Large intestine (tissue), 3 donors: ENCODE data around the gene YIPF3. TPM values are rescaled to one million over a fixed set of nuclear protein-coding genes. Genes with fewer than 3 reads are reported as not detected.

ENCODE experiments used
- DNase-seq, 2 donors: peaks; one replicate each; pipeline versions ENCODE4 v3.0.0 to v3.0.0-alpha.2; 2013
- H3K27ac ChIP-seq: one replicate; pipeline ENCODE4 v1.5.1; 2013; ENCODE audit warnings: low read length
- H3K27me3 ChIP-seq: 2 replicates; pipeline ENCODE4 v1.6.1; 2013; ENCODE audit warnings: low read length; ENCODE audit not compliant: control insufficient read depth, insufficient read depth
- H3K36me3 ChIP-seq: 2 replicates; pipeline ENCODE4 v1.6.1; 2013; ENCODE audit warnings: low read length; ENCODE audit not compliant: control insufficient read depth, insufficient read depth
- H3K4me1 ChIP-seq: one replicate; pipeline ENCODE4 v1.6.1; 2013; ENCODE audit warnings: low read length; ENCODE audit not compliant: control insufficient read depth, insufficient read depth
- H3K4me3 ChIP-seq: one replicate; pipeline ENCODE4 v1.5.1; 2013; ENCODE audit warnings: low read length
- H3K9me3 ChIP-seq: one replicate; pipeline ENCODE4 v1.6.1; 2013; ENCODE audit warnings: mild to moderate bottlenecking, low read depth, low read length, moderate library complexity; ENCODE audit not compliant: control insufficient read depth
- WGBS: methylation state at CpG from one replicate; pipeline ENCODE4 v1.1.5; 2013; ENCODE audit warnings: low lambda C conversion rate; ENCODE audit not compliant: insufficient coverage; 5-methylcytosine and 5-hydroxymethylcytosine counted together
- polyA plus RNA-seq: library from polyadenylated mRNA; unstranded; fragments of 120-200 nt; gene quantifications from one replicate; pipeline ENCODE4 v1.2.1, GENCODE V29; 2013

Gene YIPF3
- polyA plus RNA-seq, 1 donor: 108 TPM

GRCh38 chr6:43494321-43494720 is 22.4 kb downstream of the YIPF3 start:
- Histone ChIP-seq H3K27ac (peak overlapping the region; percentile 89), H3K4me1 (peaks cover 54% of the 10 kb centered on the region), H3K4me3 (no peak overlapping the region), H3K9me3 (no peaks in the 10 kb centered on the region), H3K27me3 (no peaks in the 10 kb centered on the region), H3K36me3 (peaks cover 34% of the 10 kb centered on the region)
- WGBS: no CpG with 5 or more reads among the region's 6 CpGs
- no peak for DNase-seq

GRCh38 chr6:43493833-43494232 is 22.9 kb downstream of the YIPF3 start:
- Histone ChIP-seq H3K36me3 (peaks cover 33% of the 10 kb centered on the region), H3K27me3 (no peaks in the 10 kb centered on the region), H3K4me1 (peaks cover 54% of the 10 kb centered on the region), H3K9me3 (no peaks in the 10 kb centered on the region), H3K4me3 (no peak overlapping the region), H3K27ac (peak overlapping the region; percentile 89)
- no CpG with 5 or more reads among the region's 7 CpGs for WGBS
- DNase-seq: peak; percentile 90 to 94

GRCh38 chr6:43493230-43493629 is 23.5 kb downstream of the YIPF3 start:
- H3K4me1 ChIP-seq: peaks cover 54% of the 10 kb centered on the region
- H3K36me3 ChIP-seq: peaks cover 34% of the 10 kb centered on the region
- peak overlapping the region; percentile 89 for H3K27ac ChIP-seq
- no CpG with 5 or more reads among the region's 2 CpGs for WGBS
- H3K4me3 ChIP-seq: no peak overlapping the region
- DNase-seq: no peak
- H3K9me3 ChIP-seq: no peaks in the 10 kb centered on the region
- H3K27me3 ChIP-seq: no peaks in the 10 kb centered on the region

- WGBS: no CpG with 5 or more reads among the region's 3 CpGs
- peak overlapping the region; percentile 89 for H3K27ac ChIP-seq
Measured at GRCh38 chr6:43492673-43493072, 24.1 kb downstream of the YIPF3 start.

GRCh38 chr6:43491750-43492661 is 24.7 kb downstream of the YIPF3 start:
- no peak overlapping the region for H3K4me3 ChIP-seq
- no peaks in the 10 kb centered on the region for H3K27me3 ChIP-seq
- H3K27ac ChIP-seq: peak overlapping the region; percentile 89
- peaks cover 53% of the 10 kb centered on the region for H3K4me1 ChIP-seq
- DNase-seq: peak; percentile 58 to 71
- H3K36me3 ChIP-seq: peaks cover 27% of the 10 kb centered on the region
- H3K9me3 ChIP-seq: no peaks in the 10 kb centered on the region
- WGBS: no CpG with 5 or more reads among the region's 10 CpGs

More at GRCh38 chr6:43492673-43493072, 24.1 kb downstream of the YIPF3 start:
- Histone ChIP-seq H3K4me1 (peaks cover 54% of the 10 kb centered on the region), H3K4me3 (no peak overlapping the region), H3K9me3 (no peaks in the 10 kb centered on the region), H3K27me3 (no peaks in the 10 kb centered on the region), H3K36me3 (peaks cover 31% of the 10 kb centered on the region)
- no peak for DNase-seq

- H3K27ac ChIP-seq: no peak overlapping the region
- peaks cover 24% of the 10 kb centered on the region for H3K36me3 ChIP-seq
- no peak overlapping the region for H3K4me3 ChIP-seq
- no peaks in the 10 kb centered on the region for H3K9me3 ChIP-seq
- WGBS: no CpG with 5 or more reads among the region's 6 CpGs
- H3K27me3 ChIP-seq: no peaks in the 10 kb centered on the region
- DNase-seq: peak; percentile 67 to 87
- H3K4me1 ChIP-seq: peaks cover 38% of the 10 kb centered on the region
Measured at GRCh38 chr6:43490523-43490939, 26.2 kb downstream of the YIPF3 start.

GRCh38 chr6:43489277-43490072 is 27.3 kb downstream of the YIPF3 start:
- WGBS: no CpG with 5 or more reads among the region's 12 CpGs
- Histone ChIP-seq H3K27me3 (no peaks in the 10 kb centered on the region), H3K9me3 (no peaks in the 10 kb centered on the region), H3K36me3 (peaks cover 29% of the 10 kb centered on the region), H3K27ac (no peak overlapping the region), H3K4me3 (no peak overlapping the region), H3K4me1 (peaks cover 28% of the 10 kb centered on the region)
- DNase-seq: no peak

- Histone ChIP-seq H3K4me3 (no peak overlapping the region), H3K27ac (no peak overlapping the region), H3K27me3 (no peaks in the 10 kb centered on the region), H3K4me1 (peaks cover 22% of the 10 kb centered on the region), H3K9me3 (no peaks in the 10 kb centered on the region), H3K36me3 (peaks cover 29% of the 10 kb centered on the region)
- no CpG with 5 or more reads among the region's 4 CpGs for WGBS
- no peak for DNase-seq
Measured at GRCh38 chr6:43488667-43489276, 28.0 kb downstream of the YIPF3 start.

- Histone ChIP-seq H3K36me3 (peaks cover 11% of the 10 kb centered on the region), H3K4me1 (peaks cover 30% of the 10 kb centered on the region), H3K27me3 (no peaks in the 10 kb centered on the region), H3K27ac (peak overlapping the region; percentile 74), H3K9me3 (no peaks in the 10 kb centered on the region), H3K4me3 (no peak overlapping the region)
- WGBS: 33% methylated on average over 3 of the region's 11 CpGs
- peak; percentile 79 to 89 for DNase-seq
Measured at GRCh38 chr6:43481591-43482236, 35.0 kb downstream of the YIPF3 start.

- peak overlapping the region; percentile 74 for H3K27ac ChIP-seq
- H3K27me3 ChIP-seq: no peaks in the 10 kb centered on the region
- no CpG with 5 or more reads among the region's 2 CpGs for WGBS
- peaks cover 30% of the 10 kb centered on the region for H3K4me1 ChIP-seq
- H3K9me3 ChIP-seq: no peaks in the 10 kb centered on the region
- no peak for DNase-seq
- H3K36me3 ChIP-seq: peaks cover 8% of the 10 kb centered on the region
- H3K4me3 ChIP-seq: no peak overlapping the region
Measured at GRCh38 chr6:43481075-43481474, 35.7 kb downstream of the YIPF3 start.
